Measurements from ENCODE around the gene HADH.
A peak's percentile ranks its signal among the peaks of the same experiment; 100 is the strongest.
"Not testable (repeated sequence)": the region's sequence is repeated elsewhere in the genome, so short reads cannot be mapped to it uniquely, and the experiment has no call there.

The HADH gene

DNA sequence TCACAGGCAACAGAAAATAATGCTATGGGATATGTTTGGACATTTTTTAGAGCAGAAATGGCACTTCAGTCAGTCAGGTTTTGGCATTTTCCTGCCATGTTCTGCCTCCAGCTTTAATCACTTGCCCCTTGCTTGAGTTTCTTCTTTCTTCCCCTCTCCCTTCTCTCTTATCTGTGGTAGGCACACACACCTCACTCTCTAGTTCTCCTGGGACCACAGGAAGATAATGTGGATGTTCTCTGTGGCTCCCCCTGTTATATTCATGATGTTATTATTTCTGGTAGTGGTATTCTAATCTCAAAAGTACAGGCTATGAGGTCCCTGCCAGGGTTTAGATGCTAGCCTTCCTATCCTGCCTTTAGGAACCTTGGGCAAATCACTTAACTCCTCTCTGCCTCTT is 5.2 kb downstream of the HADH start:
- DNase-seq (ENCODE audit: insufficient read length, low spot score) (no peak), FAIRE-seq (no peak)

- FAIRE-seq = no peak
- DNase-seq (ENCODE audit: insufficient read length, low spot score) = no peak
These were observed 7.5 kb downstream of the HADH start for GRCh38 chr4:107996949-107997788.

DNA sequence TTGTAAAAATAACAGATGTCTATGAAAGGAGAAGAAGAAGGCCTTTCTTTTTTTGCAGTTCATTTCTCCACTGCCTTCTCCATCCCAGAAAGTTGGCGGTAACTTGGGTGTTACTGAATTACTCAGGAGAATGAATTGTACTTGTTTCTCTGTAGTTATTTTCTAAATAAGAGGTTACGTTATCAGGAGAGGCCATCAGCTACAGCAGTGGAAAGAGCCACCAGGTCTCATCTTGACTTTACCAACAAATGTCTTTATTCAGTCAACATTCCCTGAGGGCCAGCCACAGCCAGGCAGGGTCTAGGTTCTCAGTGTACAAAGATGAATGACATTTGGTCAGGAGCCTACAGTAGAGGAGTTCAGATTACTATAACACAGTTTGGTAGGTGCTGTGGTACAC is 8.1 kb downstream of the HADH start:
- no peak for DNase-seq (ENCODE audit: insufficient read length, low spot score)
- FAIRE-seq = no peak

GRCh38 chr4:107999932-108000539 is 10.3 kb downstream of the HADH start:
- no peak for DNase-seq (ENCODE audit: insufficient read length, low spot score)
- no peak for FAIRE-seq

DNA sequence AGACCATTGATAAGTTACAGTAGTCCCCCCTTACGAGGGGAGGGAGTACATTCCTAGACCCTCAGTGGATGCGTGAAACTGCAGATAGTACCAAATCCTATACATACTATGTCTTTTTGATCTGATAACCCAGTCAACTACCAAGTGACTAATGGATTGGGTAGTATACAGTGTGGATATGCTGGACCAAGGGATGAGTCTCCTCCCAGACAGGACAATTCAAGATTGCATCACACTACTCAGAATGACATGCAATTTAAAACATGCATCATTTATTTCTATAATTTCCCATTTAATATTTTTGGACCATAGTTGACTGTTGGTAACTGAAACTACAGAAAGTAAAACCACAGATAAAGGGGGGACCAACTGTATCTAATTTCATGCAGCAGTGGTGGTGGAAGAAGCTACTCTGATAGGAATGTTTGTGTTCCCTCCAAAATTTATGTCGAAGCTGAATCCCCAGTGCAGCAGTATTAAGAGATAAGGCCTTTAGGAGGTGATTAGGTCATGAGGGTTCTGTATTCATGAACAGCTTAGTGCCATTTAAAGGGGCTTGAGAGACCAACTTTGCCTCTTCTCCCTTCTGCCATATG is 11.9 kb downstream of the HADH start:
- FAIRE-seq (no peak), DNase-seq (ENCODE audit: insufficient read length, low spot score) (no peak)

GRCh38 chr4:108003982-108004515 is 14.4 kb downstream of the HADH start:
- FAIRE-seq (no peak), DNase-seq (ENCODE audit: insufficient read length, low spot score) (no peak)

DNA sequence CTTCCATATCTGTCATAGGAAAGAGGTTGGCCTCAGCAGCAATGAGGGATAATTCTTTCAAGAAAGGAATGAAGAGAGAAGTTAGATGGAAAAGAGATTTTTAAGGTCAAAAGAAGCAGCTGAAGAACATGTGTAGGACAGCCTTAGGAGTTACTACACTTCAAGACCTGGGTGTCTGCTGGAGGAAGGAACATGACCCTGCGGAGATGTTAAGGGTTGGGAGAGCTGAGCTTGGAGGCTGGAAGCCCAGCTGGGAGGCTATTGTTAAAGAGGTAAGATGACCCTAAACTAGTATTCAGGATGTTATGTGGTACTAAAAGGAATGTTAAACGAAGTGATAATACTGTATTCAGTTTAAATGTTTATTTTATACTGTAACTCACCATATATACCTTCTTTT is 15.0 kb downstream of the HADH start:
- FAIRE-seq (no peak), DNase-seq (ENCODE audit: insufficient read length, low spot score) (no peak)

DNA sequence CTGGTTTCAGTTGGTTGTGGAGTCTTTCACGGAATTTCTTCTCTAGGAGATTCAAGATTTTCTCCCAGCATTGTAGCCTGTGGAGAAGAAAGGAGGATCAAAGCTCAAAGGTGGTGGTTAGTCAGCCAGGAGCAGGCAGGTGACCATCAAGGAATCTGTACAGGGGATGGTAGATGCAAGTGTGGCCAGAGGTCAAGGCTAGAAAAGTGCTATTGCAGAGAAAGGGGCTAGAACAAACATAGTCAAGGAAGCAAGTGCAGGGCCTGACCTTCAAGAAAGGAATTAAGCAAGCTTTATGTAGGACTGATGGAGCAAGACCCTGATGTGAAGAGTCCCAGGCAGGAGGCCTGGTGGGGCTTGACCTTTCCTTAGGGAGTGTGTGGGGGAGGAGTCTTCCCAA is 16.1 kb downstream of the HADH start:
- FAIRE-seq (no peak), DNase-seq (ENCODE audit: insufficient read length, low spot score) (no peak)

- FAIRE-seq = no peak
These were observed 16.7 kb downstream of the HADH start for GRCh38 chr4:108006361-108006760.

DNA sequence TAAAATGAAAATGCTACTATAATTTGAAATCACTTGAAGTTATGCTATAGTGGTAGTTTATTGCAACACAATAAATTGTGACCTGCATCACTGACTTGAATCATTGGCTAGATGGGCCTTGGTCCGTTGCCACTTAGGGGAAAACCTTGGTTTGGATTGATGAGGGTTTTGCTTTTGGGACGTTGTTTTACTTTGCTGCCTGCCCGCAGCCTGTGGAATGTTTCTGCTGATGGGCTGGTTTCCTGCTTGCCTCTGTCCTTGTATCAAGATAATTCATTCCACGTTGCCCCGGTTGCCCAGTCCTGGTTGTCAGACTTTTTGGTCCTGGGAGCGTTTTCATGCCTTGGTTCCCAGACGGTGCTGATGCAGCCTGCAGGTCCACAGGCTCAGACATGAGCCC is 18.3 kb downstream of the HADH start:
- no peak for FAIRE-seq
- DNase-seq (ENCODE audit: insufficient read length, low spot score) = no peak

More at GRCh38 chr4:108006361-108006760, 16.7 kb downstream of the HADH start:
- DNase-seq (ENCODE audit: insufficient read length, low spot score) = no peak

- DNase-seq (ENCODE audit: insufficient read length, low spot score) (no peak), FAIRE-seq (no peak)
These were observed 19.0 kb downstream of the HADH start for GRCh38 chr4:108008721-108009120.

DNA sequence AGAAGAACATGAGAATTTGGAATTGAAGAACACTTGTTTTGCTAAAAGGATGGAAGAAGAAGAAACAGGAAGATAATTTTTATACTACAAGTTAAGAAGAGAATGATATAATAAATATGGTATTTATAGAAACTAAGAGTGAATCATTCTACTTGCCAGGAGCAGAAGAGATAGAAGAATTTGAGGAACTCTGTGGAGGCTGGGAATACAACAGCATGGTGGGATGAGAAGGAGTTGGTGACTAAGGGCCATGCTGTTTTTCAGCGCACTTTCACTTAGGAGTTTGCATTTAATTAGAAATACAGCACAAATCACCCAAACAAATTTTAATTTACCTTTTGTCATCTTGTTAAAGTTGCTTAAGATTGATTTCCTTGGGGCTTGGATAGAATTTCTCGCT is 20.5 kb downstream of the HADH start:
- no peak for FAIRE-seq
- DNase-seq (ENCODE audit: insufficient read length, low spot score) = no peak

DNA sequence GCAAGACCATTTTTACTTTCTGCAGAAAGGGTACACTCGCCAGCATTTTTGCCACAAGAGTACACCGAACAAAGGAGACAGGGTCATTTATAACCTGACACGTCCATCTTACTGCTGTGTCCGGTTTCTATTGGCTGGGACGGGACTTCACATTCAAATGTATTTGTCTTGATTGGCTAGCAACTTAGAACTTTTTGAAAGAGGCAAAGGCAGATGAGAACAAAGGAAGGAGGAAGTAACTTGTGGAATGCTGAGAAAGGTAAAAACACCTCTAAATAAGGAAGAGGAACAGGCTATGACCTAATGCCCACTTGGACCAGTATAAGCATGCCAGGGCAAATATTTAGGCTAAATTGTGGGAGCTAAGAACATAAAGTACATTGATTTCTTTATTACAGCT is 22.7 kb downstream of the HADH start:
- FAIRE-seq; DNase-seq (ENCODE audit: insufficient read length, low spot score): not testable (repeated sequence)

DNA sequence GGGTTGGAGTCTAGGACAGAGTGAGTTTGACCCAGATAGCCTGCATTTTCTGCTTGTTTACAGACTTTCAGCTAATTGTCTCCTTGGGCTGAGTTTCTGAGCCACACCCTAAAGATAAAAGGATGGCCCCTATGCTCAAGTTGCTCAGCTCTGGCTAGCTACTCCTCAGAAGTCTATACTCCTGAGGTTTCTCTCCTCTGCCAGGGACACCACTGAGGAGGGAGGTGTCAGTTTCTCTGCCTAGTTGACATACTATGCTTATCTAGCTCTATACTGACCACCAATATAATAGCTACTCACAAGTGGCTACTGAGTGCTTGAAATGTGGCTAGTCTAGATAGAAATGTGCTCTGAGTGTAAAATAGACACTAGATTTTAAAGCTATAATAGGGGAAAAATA is 23.6 kb downstream of the HADH start:
- FAIRE-seq (no peak), DNase-seq (ENCODE audit: insufficient read length, low spot score) (no peak)

- no peak for FAIRE-seq
- no peak for DNase-seq (ENCODE audit: insufficient read length, low spot score)
These were observed 24.3 kb downstream of the HADH start for GRCh38 chr4:108013955-108014354.

GRCh38 chr4:108018040-108018883 is 28.6 kb downstream of the HADH start:
- no peak for FAIRE-seq
- peak; percentile 41 for DNase-seq (ENCODE audit: insufficient read length, low spot score)

DNA sequence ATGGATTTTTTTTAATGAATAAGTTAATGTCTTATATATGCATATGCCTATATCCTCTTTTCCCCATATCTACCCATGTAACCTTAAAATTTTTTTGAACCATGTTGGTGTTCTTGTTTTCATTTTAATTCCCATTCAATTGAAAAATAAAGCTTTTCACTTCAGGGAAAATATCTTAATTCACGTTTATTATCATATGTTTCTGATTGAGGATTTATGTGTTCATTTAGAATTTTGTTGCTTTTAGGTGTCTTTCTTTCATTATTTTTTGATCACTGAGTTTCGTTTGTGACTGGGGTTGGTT is 29.1 kb downstream of the HADH start:
- DNase-seq (ENCODE audit: insufficient read length, low spot score) = no peak
- no peak for FAIRE-seq

DNA sequence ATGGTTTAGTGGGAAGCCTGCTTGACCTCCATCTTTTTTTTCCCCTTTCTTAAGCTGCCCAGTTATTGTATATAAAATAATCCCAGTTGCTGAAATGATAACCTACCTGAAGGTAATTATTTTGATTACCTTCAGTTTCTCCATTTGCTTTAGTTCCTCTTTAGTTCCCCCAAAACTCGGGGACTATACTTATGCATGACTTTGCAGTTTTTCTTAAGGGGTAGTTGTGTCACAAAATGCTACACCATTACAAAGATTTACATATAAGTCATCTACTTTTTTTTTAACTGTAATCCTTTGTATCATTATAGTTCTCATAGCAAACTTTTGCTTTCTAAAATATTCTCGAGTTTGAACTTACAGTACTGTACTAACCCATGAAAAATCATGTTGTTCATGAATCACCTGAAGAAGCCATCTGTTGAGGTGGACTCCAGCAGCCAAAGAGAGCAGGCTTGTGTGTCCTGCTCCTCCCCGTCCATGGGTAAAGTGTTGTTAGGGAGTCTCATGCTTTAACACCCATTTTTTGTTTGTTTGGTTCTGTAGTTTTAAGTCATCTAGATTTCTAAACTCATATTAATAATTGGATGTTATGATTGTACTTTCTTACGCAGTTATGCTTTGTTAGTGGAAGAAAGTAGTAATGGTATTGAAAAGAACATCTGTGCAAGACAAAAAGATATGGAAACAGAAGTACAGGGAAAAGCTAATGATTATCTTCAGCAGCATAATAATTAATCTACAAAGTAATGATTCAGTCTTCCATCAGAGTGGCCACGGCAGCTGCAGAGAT is 34.6 kb downstream of the HADH start:
- DNase-seq (ENCODE audit: insufficient read length, low spot score) (no peak), FAIRE-seq (no peak)

DNA sequence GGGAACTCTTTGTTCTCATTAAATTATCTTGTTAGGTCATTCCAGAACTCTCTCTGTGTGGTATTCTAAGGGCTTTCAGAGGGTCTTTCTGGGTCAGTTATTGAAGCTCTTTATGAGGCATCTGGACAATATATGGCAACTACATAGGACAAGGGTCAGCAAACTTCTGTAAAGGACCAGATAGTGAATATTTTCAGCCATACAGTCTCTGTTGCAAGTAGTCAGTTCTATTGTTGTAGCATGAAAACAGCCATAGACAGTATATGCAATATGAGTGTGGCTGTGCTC is 35.1 kb downstream of the HADH start:
- DNase-seq (ENCODE audit: insufficient read length, low spot score) (no peak), FAIRE-seq (no peak)

GRCh38 chr4:108029016-108029720 is 39.5 kb downstream of the HADH start:
- FAIRE-seq (no peak), DNase-seq (ENCODE audit: insufficient read length, low spot score) (no peak)

All from HTR-8/SVneo (cell line).